Neuronal stem cell (in vitro differentiated cells): ENCODE measurements around the gene DOCK3.
"Not testable (repeated sequence)": the region's sequence is repeated elsewhere in the genome, so short reads cannot be mapped to it uniquely, and the experiment has no call there.

Source experiments
- DNase-seq: peaks from one replicate; pipeline ENCODE4 v3.0.0-alpha.2; 2013; ENCODE audit warnings: low spot score
- H2AFZ ChIP-seq: one replicate; pipeline ENCODE4 v1.6.1; 2013; ENCODE audit warnings: mild to moderate bottlenecking, low read length, inconsistent platforms
- H2AK5ac ChIP-seq: 2 replicates; pipeline ENCODE4 v1.6.1; 2013; ENCODE audit warnings: low read depth, mild to moderate bottlenecking, inconsistent platforms, low read length, moderate library complexity, mixed read lengths
- H2BK120ac ChIP-seq: 2 replicates; pipeline ENCODE4 v1.6.1; 2013; ENCODE audit warnings: low read depth, mild to moderate bottlenecking, inconsistent platforms, low read length, moderate library complexity, mixed read lengths
- H2BK12ac ChIP-seq: one replicate; pipeline ENCODE4 v1.6.1; 2013; ENCODE audit warnings: low read length, inconsistent platforms
- H2BK15ac ChIP-seq: 2 replicates; pipeline ENCODE4 v1.6.1; 2013; ENCODE audit warnings: mild to moderate bottlenecking, low read length, inconsistent platforms, mixed read lengths
- H2BK5ac ChIP-seq: one replicate; pipeline ENCODE4 v1.6.1; 2013; ENCODE audit warnings: inconsistent platforms, mild to moderate bottlenecking, low read length, moderate library complexity
- H3K14ac ChIP-seq: one replicate; pipeline ENCODE4 v1.6.1; 2013; ENCODE audit warnings: low read length, inconsistent platforms
- H3K18ac ChIP-seq: 2 replicates; pipeline ENCODE4 v1.6.1; 2013; ENCODE audit warnings: low read length, inconsistent platforms
- H3K23ac ChIP-seq: 2 replicates; pipeline ENCODE4 v1.6.1; 2013; ENCODE audit warnings: low read depth, mild to moderate bottlenecking, mixed read lengths, low read length, inconsistent platforms; ENCODE audit not compliant: poor library complexity
- H3K27ac ChIP-seq: replicated peaks from 3 replicates; pipeline ENCODE4 v1.5.1; 2013; ENCODE audit warnings: low read length, inconsistent platforms
- H3K27me3 ChIP-seq, 3 experiments: 2 replicates each; pipeline ENCODE4 v1.6.1; 2013; ENCODE audit warnings: low read length in 3 of 3, mild to moderate bottlenecking in 2 of 3, inconsistent platforms in 1 of 3, low read depth in 1 of 3, mixed read lengths in 1 of 3, moderate library complexity in 1 of 3; ENCODE audit not compliant: control insufficient read depth in 3 of 3, insufficient read depth in 3 of 3
- H3K36me3 ChIP-seq, 2 donors: replicated peaks in 1 of 2; 2 replicates each; pipeline ENCODE4 v1.6.1; 2013; ENCODE audit warnings: low read length in 2 of 2; ENCODE audit not compliant: control insufficient read depth in 2 of 2, insufficient read depth in 2 of 2
- H3K4ac ChIP-seq: 2 replicates; pipeline ENCODE4 v1.6.1; 2013; ENCODE audit warnings: inconsistent platforms, mild to moderate bottlenecking, low read length, moderate library complexity
- H3K4me1 ChIP-seq, 2 donors: 1 replicate in 1 of 2; 2 replicates in 1 of 2; pipeline ENCODE4 v1.6.1; 2013; ENCODE audit warnings: low read length in 2 of 2, low read depth in 1 of 2; ENCODE audit not compliant: control insufficient read depth in 2 of 2, insufficient read depth in 1 of 2
- H3K4me2 ChIP-seq: one replicate; pipeline ENCODE4 v1.6.1; 2013; ENCODE audit warnings: mild to moderate bottlenecking, low read length, inconsistent platforms; ENCODE audit not compliant: insufficient read depth, poor library complexity, severe bottlenecking
- H3K4me3 ChIP-seq, 2 donors: 2 replicates each; pipeline ENCODE4 v1.5.1; 2013; ENCODE audit warnings: low read length in 2 of 2, mild to moderate bottlenecking in 2 of 2, inconsistent platforms in 1 of 2, moderate library complexity in 1 of 2
- H3K79me1 ChIP-seq: one replicate; pipeline ENCODE4 v1.6.1; 2013; ENCODE audit warnings: low read depth, mild to moderate bottlenecking, inconsistent platforms, low read length, moderate library complexity
- H3K9ac ChIP-seq: one replicate; pipeline ENCODE4 v1.6.1; 2013; ENCODE audit warnings: mild to moderate bottlenecking, low read depth, low read length, inconsistent platforms; ENCODE audit not compliant: poor library complexity
- H3K9me3 ChIP-seq, 2 donors: replicated peaks in 1 of 2; 2 replicates each; pipeline versions ENCODE3 to v1.6.1; 2013; ENCODE audit warnings: low read length in 2 of 2, mild to moderate bottlenecking in 2 of 2, inconsistent platforms in 1 of 2, low read depth in 1 of 2, mixed read lengths in 1 of 2, moderate library complexity in 1 of 2; ENCODE audit not compliant: control insufficient read depth in 2 of 2, insufficient read depth in 1 of 2
- H4K8ac ChIP-seq: one replicate; pipeline ENCODE4 v1.6.1; 2013; ENCODE audit warnings: low read depth, mild to moderate bottlenecking, inconsistent platforms, low read length, moderate library complexity
- H4K91ac ChIP-seq: one replicate; pipeline ENCODE4 v1.6.1; 2013; ENCODE audit warnings: low read length, low read depth, mild to moderate bottlenecking, inconsistent platforms; ENCODE audit not compliant: poor library complexity
- WGBS, 2 donors: extraction: QIAGEN DNeasy Blood & Tissue Kit; methylation state at CpG; one replicate each; pipeline ENCODE4 v1.1.7; 2013; ENCODE audit warnings: missing lambda C conversion rate in 2 of 2, mixed read lengths in 1 of 2; ENCODE audit not compliant: insufficient read length in 2 of 2, insufficient replicate concordance in 1 of 2; ENCODE audit errors: extremely low coverage in 2 of 2; 5-methylcytosine and 5-hydroxymethylcytosine counted together

DOCK3 gene

GRCh38 chr3:51176923-51177322 is 502.2 kb downstream of the DOCK3 start:
- H2BK15ac ChIP-seq: no peak overlapping the region
- no peak overlapping the region for H3K23ac ChIP-seq
- H2BK12ac ChIP-seq: no peak overlapping the region
- peaks cover 0 to 6% of the 10 kb centered on the region in 2 donors for H3K36me3 ChIP-seq
- no peak overlapping the region for H3K18ac ChIP-seq
- H3K4ac ChIP-seq: no peak overlapping the region
- H2AFZ ChIP-seq: no peak overlapping the region
- H3K9ac ChIP-seq: no peak overlapping the region
- no peak overlapping the region for H3K14ac ChIP-seq
- peaks cover 6 to 10% of the 10 kb centered on the region in 2 donors for H3K9me3 ChIP-seq
- H4K8ac ChIP-seq: no peak overlapping the region
- no peak overlapping the region for H3K27ac ChIP-seq
- no peaks in the 10 kb centered on the region for H3K79me1 ChIP-seq
- no peak overlapping the region for H4K91ac ChIP-seq
- H2BK120ac ChIP-seq: no peak overlapping the region
- H2BK5ac ChIP-seq: no peak overlapping the region
- no peaks in the 10 kb centered on the region for H3K27me3 ChIP-seq
- no peak overlapping the region for H3K4me2 ChIP-seq
- no peak overlapping the region for H3K4me3 ChIP-seq
- no peak for DNase-seq
- H2AK5ac ChIP-seq: no peak overlapping the region
- H3K4me1 ChIP-seq: no peaks in the 10 kb centered on the region

- not testable (repeated sequence) for H2AFZ ChIP-seq, H2BK12ac ChIP-seq, H3K18ac ChIP-seq, H3K4me3 ChIP-seq, H2BK15ac ChIP-seq, H3K27ac ChIP-seq, H3K4me2 ChIP-seq, H2BK5ac ChIP-seq, H3K36me3 ChIP-seq, H4K8ac ChIP-seq, H2AK5ac ChIP-seq, H3K27me3 ChIP-seq, H3K4me1 ChIP-seq, H3K23ac ChIP-seq, H4K91ac ChIP-seq, H3K9ac ChIP-seq, H3K79me1 ChIP-seq, H2BK120ac ChIP-seq, H3K4ac ChIP-seq, H3K9me3 ChIP-seq, DNase-seq, H3K14ac ChIP-seq
- no CpG with 5 or more reads among the region's 3 CpGs for WGBS, 2 donors
Observed at GRCh38 chr3:51186446-51186845, 511.7 kb downstream of the DOCK3 start.

- Histone ChIP-seq H2BK5ac (no peak overlapping the region), H3K36me3 (no peaks in the 10 kb centered on the region), H2BK12ac (no peak overlapping the region), H3K23ac (no peak overlapping the region), H3K4me1 (no peaks in the 10 kb centered on the region), H3K79me1 (no peaks in the 10 kb centered on the region), H3K4me3 (no peak overlapping the region), H2AK5ac (no peak overlapping the region), H3K18ac (no peak overlapping the region), H2BK15ac (no peak overlapping the region), H3K9ac (no peak overlapping the region), H2AFZ (no peak overlapping the region), H3K4ac (no peak overlapping the region), H2BK120ac (no peak overlapping the region), H4K91ac (no peak overlapping the region), H3K27ac (no peak overlapping the region), H3K9me3 (peaks cover 0 to 1% of the 10 kb centered on the region in 2 donors), H4K8ac (no peak overlapping the region), H3K14ac (no peak overlapping the region), H3K27me3 (no peaks in the 10 kb centered on the region), H3K4me2 (no peak overlapping the region)
- DNase-seq: no peak
- no CpG with 5 or more reads among the region's 1 CpG for WGBS, 2 donors
Observed at GRCh38 chr3:51190199-51190598, 515.5 kb downstream of the DOCK3 start.

GRCh38 chr3:51190827-51191226 is 516.1 kb downstream of the DOCK3 start:
- H3K9me3 ChIP-seq: peaks cover 0 to 1% of the 10 kb centered on the region in 2 donors
- no peak for DNase-seq
- H3K18ac ChIP-seq: no peak overlapping the region
- H3K9ac ChIP-seq: no peak overlapping the region
- H3K23ac ChIP-seq: no peak overlapping the region
- no peak overlapping the region for H4K8ac ChIP-seq
- H2BK12ac ChIP-seq: no peak overlapping the region
- H3K4ac ChIP-seq: no peak overlapping the region
- no peak overlapping the region for H2BK120ac ChIP-seq
- no peak overlapping the region for H3K14ac ChIP-seq
- no peak overlapping the region for H3K27ac ChIP-seq
- H3K4me3 ChIP-seq: no peak overlapping the region
- H4K91ac ChIP-seq: no peak overlapping the region
- whole genome bisulfite sequencing, 2 donors: no CpG with 5 or more reads among the region's 3 CpGs
- H2BK15ac ChIP-seq: no peak overlapping the region
- H3K79me1 ChIP-seq: no peaks in the 10 kb centered on the region
- H3K36me3 ChIP-seq: no peaks in the 10 kb centered on the region
- no peak overlapping the region for H2AFZ ChIP-seq
- H3K4me1 ChIP-seq: no peaks in the 10 kb centered on the region
- no peak overlapping the region for H3K4me2 ChIP-seq
- H2BK5ac ChIP-seq: no peak overlapping the region
- H2AK5ac ChIP-seq: no peak overlapping the region
- no peaks in the 10 kb centered on the region for H3K27me3 ChIP-seq
